ENCODE results near the gene PRSS36.
A peak's percentile ranks its signal among the peaks of the same experiment; 100 is the strongest.

Gene PRSS36

GRCh38 chr16:31094088-31094423 lies 55.8 kb downstream of the PRSS36 start:
- Histone ChIP-seq H3K27ac (peak overlapping the region; percentile 83), H3K27me3 (no peaks in the 10 kb centered on the region), H3K36me3 (peaks cover 9% of the 10 kb centered on the region), H3K4me3 (ENCODE audit: low read depth in 1 of 2, low read length in 1 of 2) (peak overlapping the region; percentile 76 to 78), H3K4me1 (ENCODE audit: control insufficient read depth in 1 of 2, insufficient read depth in 1 of 2, low read depth in 1 of 2, low read length in 1 of 2) (peaks cover 27 to 28% of the 10 kb centered on the region in 2 experiments), H3K9me3 (no peaks in the 10 kb centered on the region)
- TF ChIP-seq CTCF (IDR thresholded peaks at IDR 0.05), result no peak

GRCh38 chr16:31093132-31093703 lies 56.6 kb downstream of the PRSS36 start:
- H3K4me3 ChIP-seq (ENCODE audit: low read depth in 1 of 2, low read length in 1 of 2), result peak overlapping the region in 1 of 2 experiments; percentile 78
- H3K27me3 ChIP-seq, result no peaks in the 10 kb centered on the region
- no peaks in the 10 kb centered on the region for H3K9me3 ChIP-seq
- H3K36me3 ChIP-seq, result peaks cover 16% of the 10 kb centered on the region
- no peak overlapping the region for H3K27ac ChIP-seq
- H3K4me1 ChIP-seq (ENCODE audit: control insufficient read depth in 1 of 2, insufficient read depth in 1 of 2, low read depth in 1 of 2, low read length in 1 of 2), result peaks cover 27 to 28% of the 10 kb centered on the region in 2 experiments
- no peak for TF ChIP-seq CTCF (IDR thresholded peaks at IDR 0.05)

GRCh38 chr16:31092330-31092729 lies 57.5 kb downstream of the PRSS36 start:
- H3K36me3 ChIP-seq, result peaks cover 19% of the 10 kb centered on the region
- H3K27ac ChIP-seq, result no peak overlapping the region
- H3K4me1 ChIP-seq (ENCODE audit: control insufficient read depth in 1 of 2, insufficient read depth in 1 of 2, low read depth in 1 of 2, low read length in 1 of 2), result peaks cover 27 to 28% of the 10 kb centered on the region in 2 experiments
- TF ChIP-seq CTCF (IDR thresholded peaks at IDR 0.05), result no peak
- no peaks in the 10 kb centered on the region for H3K27me3 ChIP-seq
- no peak overlapping the region for H3K4me3 ChIP-seq (ENCODE audit: low read depth in 1 of 2, low read length in 1 of 2)
- no peaks in the 10 kb centered on the region for H3K9me3 ChIP-seq

- Histone ChIP-seq H3K27me3 (no peaks in the 10 kb centered on the region), H3K9me3 (no peaks in the 10 kb centered on the region), H3K27ac (no peak overlapping the region), H3K4me3 (ENCODE audit: low read depth in 1 of 2, low read length in 1 of 2) (no peak overlapping the region), H3K4me1 (ENCODE audit: control insufficient read depth in 1 of 2, insufficient read depth in 1 of 2, low read depth in 1 of 2, low read length in 1 of 2) (peaks cover 22 to 24% of the 10 kb centered on the region in 2 experiments), H3K36me3 (peaks cover 37% of the 10 kb centered on the region)
- TF ChIP-seq CTCF (IDR thresholded peaks at IDR 0.05), result no peak
These were observed 59.3 kb downstream of the PRSS36 start for GRCh38 chr16:31090540-31090939.

GRCh38 chr16:31089199-31089598 lies 60.7 kb downstream of the PRSS36 start:
- TF ChIP-seq CTCF (IDR thresholded peaks at IDR 0.05), result no peak
- H3K36me3 ChIP-seq, result peaks cover 49% of the 10 kb centered on the region

More at GRCh38 chr16:31089199-31089598, 60.7 kb downstream of the PRSS36 start:
- Histone ChIP-seq H3K27me3 (no peaks in the 10 kb centered on the region), H3K9me3 (no peaks in the 10 kb centered on the region), H3K4me3 (ENCODE audit: low read depth in 1 of 2, low read length in 1 of 2) (no peak overlapping the region), H3K27ac (no peak overlapping the region), H3K4me1 (ENCODE audit: control insufficient read depth in 1 of 2, insufficient read depth in 1 of 2, low read depth in 1 of 2, low read length in 1 of 2) (peaks cover 11 to 12% of the 10 kb centered on the region in 2 experiments)
